ENCODE measurements around the gene SLC35B2.

Gene SLC35B2

GRCh38 chr6:44219815-44220784, 37.2 kb downstream of the SLC35B2 start:
- DNase-seq: no peak

DNA sequence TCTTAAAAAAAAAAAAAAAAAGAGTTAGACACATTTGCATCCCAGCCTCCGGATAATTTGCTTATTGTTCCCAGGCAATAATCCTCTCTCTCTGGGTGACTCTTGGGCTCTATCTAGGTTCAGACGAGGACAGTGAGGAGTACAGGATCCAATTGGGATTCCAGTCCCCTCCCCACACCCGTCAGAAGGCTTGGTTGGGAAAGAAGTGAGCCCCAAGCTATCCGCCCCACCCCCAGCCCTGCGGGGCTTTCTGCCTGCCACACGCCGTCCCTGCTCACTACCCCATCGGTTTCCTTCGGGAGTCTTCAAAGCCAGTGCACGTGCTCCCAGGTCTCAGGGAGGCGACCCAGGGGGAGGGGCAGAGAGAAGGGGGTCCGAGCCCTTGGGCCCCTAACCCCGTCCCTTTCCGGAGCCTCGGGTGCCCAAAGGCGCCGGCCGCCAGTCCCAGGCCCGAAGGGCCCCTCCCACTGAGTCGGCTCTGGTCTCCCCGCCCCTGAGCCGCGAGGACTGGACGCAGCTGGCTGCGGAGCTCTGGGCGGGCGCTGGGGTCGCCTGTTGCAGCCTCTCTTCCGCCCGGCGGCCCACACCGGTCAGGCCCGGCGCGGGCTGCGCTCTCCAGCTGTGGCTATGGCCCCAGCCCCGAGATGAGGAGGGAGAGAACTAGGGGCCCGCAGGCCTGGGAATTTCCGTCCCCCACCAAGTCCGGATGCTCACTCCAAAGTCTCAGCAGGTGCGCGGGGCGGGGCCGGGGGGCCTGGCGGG, 38.1 kb downstream of the SLC35B2 start:
- peak; percentile 47 for DNase-seq

DNA sequence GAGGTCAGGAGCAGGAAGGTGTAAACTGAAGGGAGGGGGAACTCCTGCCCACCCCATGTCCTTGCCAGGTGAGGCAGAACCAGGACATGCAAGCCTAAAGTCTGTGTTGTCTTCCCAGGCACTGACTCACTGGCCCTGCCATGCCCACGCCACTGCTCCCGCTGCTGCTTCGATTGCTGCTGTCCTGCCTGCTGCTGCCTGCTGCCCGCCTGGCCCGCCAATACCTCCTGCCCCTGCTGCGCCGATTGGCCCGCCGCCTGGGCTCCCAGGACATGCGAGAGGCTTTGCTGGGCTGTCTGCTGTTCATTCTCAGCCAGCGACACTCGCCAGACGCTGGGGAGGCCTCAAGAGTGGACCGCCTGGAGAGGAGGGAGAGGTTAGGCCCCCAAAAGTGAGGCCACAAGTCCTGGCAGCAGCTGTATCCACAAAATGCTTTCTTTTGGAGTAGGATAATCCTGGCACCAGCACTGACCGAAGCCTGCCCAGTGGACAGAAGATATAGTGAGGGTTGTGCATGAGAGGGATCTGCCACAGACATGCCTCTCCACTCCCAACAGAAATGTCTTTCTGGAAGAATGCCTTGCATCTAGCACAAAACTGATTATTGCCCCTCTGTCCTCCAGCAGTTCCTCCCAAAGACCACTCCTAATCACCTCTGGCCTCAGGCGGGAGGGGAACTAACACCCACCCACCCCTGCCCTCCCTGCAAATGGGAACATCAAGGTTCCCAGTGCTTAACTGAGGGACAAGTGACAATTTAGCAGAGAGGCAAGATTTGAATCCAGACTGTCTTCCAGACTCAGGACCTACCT, 39.8 kb downstream of the SLC35B2 start:
- DNase-seq: no peak

DNA sequence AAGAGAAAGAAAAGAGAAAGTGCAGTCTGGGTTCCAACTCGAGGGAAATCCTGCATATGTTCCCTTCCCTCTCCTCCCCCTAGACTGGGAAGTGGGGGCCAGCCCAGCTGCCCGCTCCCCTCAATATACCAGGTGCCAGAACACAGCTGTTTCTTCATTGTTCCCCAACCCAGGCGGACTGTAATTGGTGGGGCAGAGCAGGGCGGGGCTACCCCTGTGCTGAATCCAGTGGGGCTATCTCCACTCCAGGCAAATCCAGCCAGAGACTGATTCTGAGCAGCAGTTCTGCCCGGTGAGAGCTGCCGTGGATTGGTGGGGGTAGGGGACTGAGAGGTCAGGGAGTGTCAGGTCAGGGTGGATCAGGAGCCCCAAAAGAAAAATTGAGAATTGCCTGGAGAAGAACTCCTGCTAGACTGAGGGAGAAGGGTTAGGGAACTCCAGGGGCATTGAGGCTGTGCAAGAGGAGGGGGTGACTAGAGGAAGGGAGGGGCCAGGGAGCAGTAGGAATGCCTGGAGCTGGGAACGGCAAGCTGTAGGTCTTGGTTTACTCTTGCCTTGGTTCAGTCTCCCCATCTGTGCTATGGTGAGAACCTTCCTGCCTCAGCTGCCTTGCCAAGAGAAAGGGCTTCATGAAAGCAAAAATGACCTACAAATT, 40.5 kb downstream of the SLC35B2 start, which contains the start of gene MYMX:
Gene MYMX (plus strand): TSS at position 250 of the 655 bp plus-strand sequence. CDS start 546 bp downstream, outside the sequence.
- peak; percentile 48 for DNase-seq

GRCh38 chr6:44214307-44214706, 43.0 kb downstream of the SLC35B2 start:
- DNase-seq: no peak

GRCh38 chr6:44211284-44211683, 46.0 kb downstream of the SLC35B2 start:
- peak; percentile 42 for DNase-seq

DNA sequence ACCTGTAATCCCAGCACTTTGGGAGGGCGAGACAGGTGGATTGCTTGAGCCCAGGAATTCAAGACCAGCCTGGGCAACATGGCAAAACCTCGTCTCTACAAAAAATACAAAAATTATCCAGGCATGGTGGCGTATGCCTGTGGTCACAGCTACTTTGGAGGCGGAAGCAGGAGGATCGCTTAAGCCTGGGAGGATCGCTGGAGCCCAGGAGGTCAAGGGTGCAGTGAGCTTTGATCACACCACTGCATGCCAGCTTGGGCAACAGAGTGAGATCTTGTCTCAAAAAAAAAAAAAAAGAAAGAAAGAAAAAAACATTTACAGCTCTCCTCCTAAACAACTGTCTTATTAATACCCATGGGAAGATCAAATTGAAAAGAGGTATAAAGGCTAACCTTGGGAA, 49.4 kb downstream of the SLC35B2 start:
- DNase-seq: no peak

All from MV-4-11 (cell line).